Ureter (tissue), 1 donor: ENCODE results near the gene LY86. TPM values are rescaled to one million over a fixed set of nuclear protein-coding genes. Genes with fewer than 3 reads are reported as not detected.
"Not testable (repeated sequence)": the region's sequence is repeated elsewhere in the genome, so short reads cannot be mapped to it uniquely, and the experiment has no call there.

Experiments
- DNase-seq: peaks from one replicate; pipeline ENCODE4 v3.0.0-alpha.2; 2020; ENCODE audit warnings: low spot score
- total RNA-seq: library from RNA; stranded (reverse); gene quantifications from one replicate; pipeline ENCODE4 v1.2.4, GENCODE V29; 2023
- donor health status: DM: yes; HTN: yes; CAD: no.

The LY86 gene
- total RNA-seq, 1 donor from 2014 or later, result 1.8 TPM

- no peak for DNase-seq
Measured at GRCh38 chr6:6652932-6653331, 64.4 kb downstream of the LY86 start.

- DNase-seq, result no peak
Measured at GRCh38 chr6:6654599-6655575, 66.4 kb downstream of the LY86 start.

- no peak for DNase-seq
Measured at GRCh38 chr6:6655805-6656251, 67.3 kb downstream of the LY86 start.

- DNase-seq, result no peak
Measured at GRCh38 chr6:6656287-6656686, 67.8 kb downstream of the LY86 start.

- DNase-seq, result no peak
Measured at GRCh38 chr6:6657085-6657819, 68.7 kb downstream of the LY86 start.

- DNase-seq, result no peak
Measured at GRCh38 chr6:6657820-6658217, 69.3 kb downstream of the LY86 start.

- no peak for DNase-seq
Measured at GRCh38 chr6:6659600-6660327, 71.2 kb downstream of the LY86 start.

GRCh38 chr6:6660339-6661045 lies 72.0 kb downstream of the LY86 start:
- DNase-seq, result no peak

- DNase-seq, result no peak
Measured at GRCh38 chr6:6661191-6661590, 72.7 kb downstream of the LY86 start.

GRCh38 chr6:6661684-6662083 lies 73.2 kb downstream of the LY86 start:
- DNase-seq, result peak; percentile 64

- no peak for DNase-seq
Measured at GRCh38 chr6:6663421-6664135, 75.1 kb downstream of the LY86 start.

GRCh38 chr6:6665555-6666243 lies 77.2 kb downstream of the LY86 start:
- no peak for DNase-seq

- DNase-seq, result not testable (repeated sequence)
Measured at GRCh38 chr6:6670150-6670549, 81.6 kb downstream of the LY86 start.

- no peak for DNase-seq
Measured at GRCh38 chr6:6674872-6675271, 86.4 kb downstream of the LY86 start.

GRCh38 chr6:6676910-6677441 lies 88.5 kb downstream of the LY86 start:
- DNase-seq, result peak; percentile 86

GRCh38 chr6:6678185-6678671 lies 89.7 kb downstream of the LY86 start:
- no peak for DNase-seq

GRCh38 chr6:6678811-6679210 lies 90.3 kb downstream of the LY86 start:
- DNase-seq, result no peak

GRCh38 chr6:6679633-6680032 lies 91.1 kb downstream of the LY86 start:
- no peak for DNase-seq

GRCh38 chr6:6680526-6680925 lies 92.0 kb downstream of the LY86 start:
- DNase-seq, result no peak
